Keratinocyte (primary cell): ENCODE measurements around the gene DPM2. TPM values are rescaled to one million over a fixed set of nuclear protein-coding genes. Genes with fewer than 3 reads are reported as not detected.

Experiments
- DNase-seq: peaks from one replicate; pipeline ENCODE4 v3.0.0-alpha.2; 2011; ENCODE audit warnings: low read depth, missing footprints, low spot score
- FAIRE-seq: peaks from 2 replicates; lab custom pipeline; 2011; peaks lifted over from hg19 to GRCh38; lab: Jason Lieb, UNC
- H2AFZ ChIP-seq: 2 replicates; pipeline ENCODE4 v1.6.0; 2012; ENCODE audit warnings: low read length, control low read depth, inconsistent platforms; ENCODE audit not compliant: control insufficient read depth
- H3K27ac ChIP-seq: 2 replicates; pipeline ENCODE4 v1.5.1; 2011; ENCODE audit warnings: low read length; ENCODE audit not compliant: control insufficient read depth, insufficient read depth
- H3K27me3 ChIP-seq: 3 replicates; pipeline ENCODE4 v1.6.0; 2011; ENCODE audit warnings: low read length; ENCODE audit not compliant: control insufficient read depth, insufficient read depth; ENCODE audit errors: extremely low read depth
- H3K36me3 ChIP-seq, 2 experiments: 2 replicates in 1 of 2; 3 replicates in 1 of 2; pipeline ENCODE4 v1.5.1; 2011; ENCODE audit warnings: low read length in 2 of 2, mild to moderate bottlenecking in 1 of 2; ENCODE audit not compliant: control insufficient read depth in 2 of 2, insufficient read depth in 2 of 2; ENCODE audit errors: extremely low read depth in 1 of 2
- H3K4me1 ChIP-seq: 3 replicates; pipeline ENCODE4 v1.5.1; 2011; ENCODE audit warnings: low read length; ENCODE audit not compliant: control insufficient read depth, insufficient read depth; ENCODE audit errors: extremely low read depth
- H3K4me2 ChIP-seq: 3 replicates; pipeline ENCODE4 v1.6.0; 2011; ENCODE audit warnings: low read depth, low read length; ENCODE audit not compliant: control insufficient read depth, insufficient read depth; ENCODE audit errors: extremely low read depth
- H3K4me3 ChIP-seq, 3 experiments: fragments of 200-600 bp in 1 of 3; sonication (generic) in 1 of 3; 2 replicates in 2 of 3; 3 replicates in 1 of 3; pipeline ENCODE4 v1.5.1; 2011 to 2016; ENCODE audit warnings: low read length in 3 of 3, mild to moderate bottlenecking in 3 of 3, control low read depth in 2 of 3, inconsistent platforms in 1 of 3, low read depth in 1 of 3, mixed read lengths in 1 of 3, mixed run types in 1 of 3, moderate library complexity in 1 of 3; ENCODE audit not compliant: control insufficient read depth in 2 of 3, insufficient read depth in 2 of 3; ENCODE audit errors: extremely low read depth in 1 of 3
- H3K79me2 ChIP-seq: 2 replicates; pipeline ENCODE4 v1.6.0; 2012; ENCODE audit warnings: low read length; ENCODE audit not compliant: control insufficient read depth, insufficient read depth
- H3K9ac ChIP-seq: 3 replicates; pipeline ENCODE4 v1.6.0; 2011; ENCODE audit warnings: low read length; ENCODE audit not compliant: control insufficient read depth, insufficient read depth; ENCODE audit errors: extremely low read depth
- H3K9me1 ChIP-seq: 3 replicates; pipeline ENCODE4 v1.6.0; 2011; ENCODE audit warnings: low read length; ENCODE audit not compliant: control insufficient read depth, insufficient read depth; ENCODE audit errors: extremely low read depth
- H3K9me3 ChIP-seq: 2 replicates; pipeline ENCODE4 v1.5.1; 2012; ENCODE audit warnings: low read depth, low read length; ENCODE audit not compliant: control insufficient read depth
- H4K20me1 ChIP-seq: 3 replicates; pipeline ENCODE4 v1.6.0; 2011; ENCODE audit warnings: low read length; ENCODE audit not compliant: control insufficient read depth, insufficient read depth; ENCODE audit errors: extremely low read depth
- CTCF ChIP-seq, 3 experiments: IDR thresholded peaks in 1 of 3; conservative IDR thresholded peaks in 1 of 3; optimal IDR thresholded peaks in 1 of 3; 2 replicates in 2 of 3; 3 replicates in 1 of 3; pipeline versions ENCODE3 to v1.5.1; 2011; ENCODE audit warnings: low read length in 3 of 3, mild to moderate bottlenecking in 3 of 3, moderate library complexity in 2 of 3, control low read depth in 1 of 3, inconsistent platforms in 1 of 3; ENCODE audit not compliant: insufficient read depth in 2 of 3; ENCODE audit errors: extremely low read depth in 1 of 3
- EZH2 ChIP-seq: IDR thresholded peaks from one replicate; pipeline ENCODE4 v1.6.1; 2012; ENCODE audit warnings: inconsistent platforms, mild to moderate bottlenecking, low read length, moderate library complexity
- dilution Hi-C: fragments of 300-500 bp; cut with MboI; formaldehyde crosslinking; loops from one replicate; pipeline ENCODE4 v1.7.0; 2020; ENCODE audit warnings: low sequenced_read_pairs; ENCODE audit not compliant: extremely low pct_ligation_motif_present
- polyA plus RNA-seq, 5 experiments: library from polyadenylated mRNA; depleted of rRNA in 3 of 5; stranded (reverse) in 3 of 5; stranded (forward) in 1 of 5; unstranded in 1 of 5; fragments of >200 nt; gene quantifications; 1 replicate in 1 of 5; 2 replicates in 3 of 5; 3 replicates in 1 of 5; pipeline versions ENCODE4 v1.2.1 to v1.2.3, GENCODE V29; 2011 to 2012; ENCODE audit warnings: missing spikeins in 2 of 5, low read depth in 1 of 5, low replicate concordance in 1 of 5

DPM2 gene
- polyA plus RNA-seq, 1 donor (not counting 4 experiments of a cell fraction or from before 2014, with no cell fraction given), result 31.1 TPM

GRCh38 chr9:127980706-127981558 lies 43.3 kb upstream of the DPM2 start, which contains the start of gene EEIG1:
Gene EEIG1 (minus strand): TSS chr9:127980989. CDS start chr9:127980137, 852 bp downstream.
- peaks cover 0 to 4% of the 10 kb centered on the region in 2 experiments for H3K36me3 ChIP-seq
- H3K9me3 ChIP-seq, result no peaks in the 10 kb centered on the region
- H4K20me1 ChIP-seq, result no peaks in the 10 kb centered on the region
- peak within 1 kb of the TSS; percentile 64 to 90 (median 79) for H3K4me3 ChIP-seq
- peak within 1 kb of the TSS; percentile 73 for H3K27ac ChIP-seq
- peak within 1 kb of the TSS; percentile 95 for H2AFZ ChIP-seq
- peak within 1 kb of the TSS; percentile 100 for H3K4me2 ChIP-seq
- DNase-seq (no peak), FAIRE-seq (no peak)
- H3K79me2 ChIP-seq, result peaks cover 25% of the 10 kb centered on the region
- no peaks in the 10 kb centered on the region for H3K9me1 ChIP-seq
- TF ChIP-seq CTCF (optimal IDR thresholded peaks at IDR 0.05 in 1 of 3, IDR thresholded peaks at IDR 0.05 in 1 of 3, conservative IDR thresholded peaks at IDR 0.05 in 1 of 3; ENCODE audit: extremely low read depth in 1 of 3, insufficient read depth in 2 of 3, low read length in 3 of 3), result no peak
- dilution Hi-C loops, result no loop called here
- no peaks in the 10 kb centered on the region for H3K27me3 ChIP-seq
- H3K9ac ChIP-seq, result peak within 1 kb of the TSS; percentile 81
- peaks cover 25% of the 10 kb centered on the region for H3K4me1 ChIP-seq

GRCh38 chr9:127980060-127980705 lies 42.5 kb upstream of the DPM2 start:
- no peak for FAIRE-seq
- Histone ChIP-seq H3K9ac (peak overlapping the region; percentile 69), H4K20me1 (no peaks in the 10 kb centered on the region), H3K79me2 (peaks cover 27% of the 10 kb centered on the region), H2AFZ (peak overlapping the region; percentile 36), H3K27me3 (no peaks in the 10 kb centered on the region), H3K4me3 (peak overlapping the region; percentile 64 to 90 (median 77)), H3K36me3 (peaks cover 0 to 4% of the 10 kb centered on the region in 2 experiments), H3K4me2 (peak overlapping the region; percentile 94), H3K9me1 (no peaks in the 10 kb centered on the region), H3K4me1 (peaks cover 25% of the 10 kb centered on the region), H3K9me3 (no peaks in the 10 kb centered on the region), H3K27ac (peak overlapping the region; percentile 23)
- dilution Hi-C loops, result no loop called here
- TF ChIP-seq CTCF (optimal IDR thresholded peaks at IDR 0.05 in 1 of 3, IDR thresholded peaks at IDR 0.05 in 1 of 3, conservative IDR thresholded peaks at IDR 0.05 in 1 of 3; ENCODE audit: extremely low read depth in 1 of 3, insufficient read depth in 2 of 3, low read length in 3 of 3), result no peak
- no peak for TF ChIP-seq EZH2
- DNase-seq, result no peak
